G401.6 (cell line): ENCODE measurements around the gene DDX39B.

Experiments used
- FAIRE-seq: peaks from 2 replicates; lab custom pipeline; 2012; peaks lifted over from hg19 to GRCh38; lab: Jason Lieb, UNC

Gene DDX39B

GRCh38 chr6:31480574-31480973 lies 61.2 kb downstream of the DDX39B start:
- FAIRE-seq, result no peak
